Astrocyte (in vitro differentiated cells and primary cell): ENCODE measurements around the gene RAPGEF5. TPM values are rescaled to one million over a fixed set of nuclear protein-coding genes. Genes with fewer than 3 reads are reported as not detected.

Experiments used
- DNase-seq: peaks from one replicate; pipeline ENCODE4 v3.0.0-alpha.2; 2010; ENCODE audit warnings: low read depth
- FAIRE-seq: peaks from 2 replicates; lab custom pipeline; 2011; peaks lifted over from hg19 to GRCh38; lab: Jason Lieb, UNC
- H2AFZ ChIP-seq: 2 replicates; pipeline ENCODE4 v1.6.0; 2012; ENCODE audit warnings: low read depth, low read length, inconsistent platforms
- H3K27ac ChIP-seq: 2 replicates; pipeline ENCODE4 v1.5.1; 2011; ENCODE audit warnings: low read depth, low read length, inconsistent platforms
- H3K27me3 ChIP-seq: 2 replicates; pipeline ENCODE4 v1.6.0; 2011; ENCODE audit warnings: low read length, inconsistent platforms; ENCODE audit not compliant: insufficient read depth
- H3K36me3 ChIP-seq: 2 replicates; pipeline ENCODE4 v1.5.1; 2011; ENCODE audit warnings: low read length, inconsistent platforms; ENCODE audit not compliant: insufficient read depth
- H3K4me1 ChIP-seq: 2 replicates; pipeline ENCODE4 v1.5.1; 2011; ENCODE audit warnings: low read length, inconsistent platforms; ENCODE audit not compliant: insufficient read depth
- H3K4me2 ChIP-seq: 2 replicates; pipeline ENCODE4 v1.6.0; 2012; ENCODE audit warnings: low read length, inconsistent platforms
- H3K4me3 ChIP-seq: 2 replicates; pipeline ENCODE4 v1.5.1; 2011; ENCODE audit warnings: low read depth, mild to moderate bottlenecking, low read length, inconsistent platforms; ENCODE audit not compliant: insufficient read depth
- H3K79me2 ChIP-seq: 2 replicates; pipeline ENCODE4 v1.6.0; 2012; ENCODE audit warnings: mild to moderate bottlenecking, low read length, inconsistent platforms; ENCODE audit not compliant: insufficient read depth
- H3K9ac ChIP-seq: 2 replicates; pipeline ENCODE4 v1.6.0; 2012; ENCODE audit warnings: mild to moderate bottlenecking, low read length, inconsistent platforms
- H3K9me3 ChIP-seq: 2 replicates; pipeline ENCODE4 v1.5.1; 2012; ENCODE audit warnings: low read depth, mild to moderate bottlenecking, low read length, inconsistent platforms; ENCODE audit not compliant: insufficient read depth
- H4K20me1 ChIP-seq: 2 replicates; pipeline ENCODE4 v1.6.0; 2012; ENCODE audit warnings: low read length, inconsistent platforms; ENCODE audit not compliant: insufficient read depth
- H3K27ac Mint-ChIP-seq: one replicate; pipeline ENCODE4 v1.8.0; 2021; ENCODE audit warnings: mild to moderate bottlenecking, mixed read lengths; ENCODE audit not compliant: unreplicated experiment
- H3K27me3 Mint-ChIP-seq: one replicate; pipeline ENCODE4 v1.8.0; 2021; ENCODE audit warnings: low read depth, mixed read lengths; ENCODE audit not compliant: unreplicated experiment
- H3K36me3 Mint-ChIP-seq: one replicate; pipeline ENCODE4 v1.8.0; 2021; ENCODE audit warnings: low read depth, mixed read lengths; ENCODE audit not compliant: unreplicated experiment
- H3K4me1 Mint-ChIP-seq: one replicate; pipeline ENCODE4 v1.8.0; 2021; ENCODE audit warnings: low read depth, mixed read lengths; ENCODE audit not compliant: unreplicated experiment
- H3K4me3 Mint-ChIP-seq: one replicate; pipeline ENCODE4 v1.8.0; 2021; ENCODE audit warnings: mild to moderate bottlenecking, moderate library complexity, mixed read lengths; ENCODE audit not compliant: unreplicated experiment
- H3K9me3 Mint-ChIP-seq: one replicate; pipeline ENCODE4 v1.8.0; 2021; ENCODE audit warnings: mild to moderate bottlenecking, mixed read lengths; ENCODE audit not compliant: unreplicated experiment
- EZH2 ChIP-seq: IDR thresholded peaks from 2 replicates; pipeline ENCODE4 v1.6.1; 2012; ENCODE audit warnings: mild to moderate bottlenecking, low read length, inconsistent platforms; ENCODE audit not compliant: insufficient read depth
- total RNA-seq: library from RNA; stranded (reverse); gene quantifications from 2 replicates; pipeline ENCODE4 v1.2.1, GENCODE V29; 2021
- TF ChIP-seq, protein P1 (sequence below): IDR thresholded peaks from 2 replicates; pipeline ENCODE4 v1.5.1; 2011; ENCODE audit warnings: low read depth, mild to moderate bottlenecking, inconsistent platforms, low read length, moderate library complexity; ENCODE audit not compliant: insufficient read depth

Gene RAPGEF5
- total RNA-seq, 1 donor from 2014 or later, result 1.0 TPM

DNA sequence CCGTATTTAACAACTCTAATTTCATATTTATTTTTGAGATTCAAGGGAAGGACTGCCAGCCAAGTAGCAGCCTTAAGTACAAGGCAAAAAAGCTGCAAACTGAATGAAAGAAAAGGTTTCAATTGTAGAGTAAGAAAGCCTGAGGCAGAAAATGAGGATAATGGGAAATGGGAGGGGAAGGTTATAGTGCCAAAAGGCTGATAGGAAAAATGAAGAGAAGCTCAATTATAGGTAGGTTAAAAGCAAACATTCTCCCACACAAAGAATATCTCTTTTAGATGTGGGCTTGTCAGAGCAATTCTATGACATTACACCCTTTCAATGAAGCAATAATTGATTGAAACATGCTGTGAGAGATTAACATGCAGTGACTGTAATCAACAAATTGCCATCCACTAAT, 175.3 kb downstream of the RAPGEF5 start:
- Histone ChIP-seq H3K4me1 (no peaks in the 10 kb centered on the region), H4K20me1 (no peaks in the 10 kb centered on the region), H3K4me2 (no peak overlapping the region), H3K4me3 (no peak overlapping the region), H3K9ac (no peak overlapping the region), H3K27me3 (peaks cover 3% of the 10 kb centered on the region), H3K79me2 (no peaks in the 10 kb centered on the region), H3K9me3 (no peaks in the 10 kb centered on the region), H3K36me3 (no peaks in the 10 kb centered on the region), H3K27ac (no peak overlapping the region), H2AFZ (no peak overlapping the region)
- Mint-ChIP-seq H3K27me3 (peaks cover 2% of the 10 kb centered on the region), H3K4me1 (no peaks in the 10 kb centered on the region), H3K4me3 (no peak overlapping the region), H3K36me3 (no peaks in the 10 kb centered on the region), H3K27ac (no peak overlapping the region), H3K9me3 (no peaks in the 10 kb centered on the region)
- TF ChIP-seq, protein P1, sequence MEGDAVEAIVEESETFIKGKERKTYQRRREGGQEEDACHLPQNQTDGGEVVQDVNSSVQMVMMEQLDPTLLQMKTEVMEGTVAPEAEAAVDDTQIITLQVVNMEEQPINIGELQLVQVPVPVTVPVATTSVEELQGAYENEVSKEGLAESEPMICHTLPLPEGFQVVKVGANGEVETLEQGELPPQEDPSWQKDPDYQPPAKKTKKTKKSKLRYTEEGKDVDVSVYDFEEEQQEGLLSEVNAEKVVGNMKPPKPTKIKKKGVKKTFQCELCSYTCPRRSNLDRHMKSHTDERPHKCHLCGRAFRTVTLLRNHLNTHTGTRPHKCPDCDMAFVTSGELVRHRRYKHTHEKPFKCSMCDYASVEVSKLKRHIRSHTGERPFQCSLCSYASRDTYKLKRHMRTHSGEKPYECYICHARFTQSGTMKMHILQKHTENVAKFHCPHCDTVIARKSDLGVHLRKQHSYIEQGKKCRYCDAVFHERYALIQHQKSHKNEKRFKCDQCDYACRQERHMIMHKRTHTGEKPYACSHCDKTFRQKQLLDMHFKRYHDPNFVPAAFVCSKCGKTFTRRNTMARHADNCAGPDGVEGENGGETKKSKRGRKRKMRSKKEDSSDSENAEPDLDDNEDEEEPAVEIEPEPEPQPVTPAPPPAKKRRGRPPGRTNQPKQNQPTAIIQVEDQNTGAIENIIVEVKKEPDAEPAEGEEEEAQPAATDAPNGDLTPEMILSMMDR, result no peak
- no peak for TF ChIP-seq EZH2
- FAIRE-seq (no peak), DNase-seq (no peak)

DNA sequence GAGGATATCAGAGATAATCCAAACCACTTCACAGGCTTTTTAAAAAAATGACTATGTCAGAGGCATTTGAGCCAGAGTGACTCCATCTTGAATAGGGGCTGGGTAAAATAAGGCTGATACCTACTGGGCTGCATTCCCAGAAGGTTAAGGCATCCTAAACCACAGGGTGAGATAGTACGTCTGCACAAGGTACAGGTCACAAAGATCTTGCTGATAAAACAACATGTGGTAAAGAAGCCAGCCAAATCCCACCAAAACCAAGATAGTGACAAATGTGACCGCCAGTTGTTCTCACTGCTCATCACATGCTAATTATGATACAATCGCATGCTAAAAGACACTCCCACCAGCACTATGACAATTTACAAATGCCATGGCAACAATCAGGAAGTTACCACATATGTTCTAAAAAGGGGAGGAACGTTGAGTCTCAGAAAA, 177.5 kb downstream of the RAPGEF5 start:
- H3K9me3 ChIP-seq, result no peaks in the 10 kb centered on the region
- FAIRE-seq, result no peak
- no peak overlapping the region for H3K9ac ChIP-seq
- peak; percentile 34 for DNase-seq
- no peaks in the 10 kb centered on the region for H3K4me1 ChIP-seq
- H3K79me2 ChIP-seq, result no peaks in the 10 kb centered on the region
- Mint-ChIP-seq H3K4me1 (no peaks in the 10 kb centered on the region), H3K36me3 (no peaks in the 10 kb centered on the region), H3K27ac (no peak overlapping the region), H3K4me3 (no peak overlapping the region), H3K9me3 (no peaks in the 10 kb centered on the region), H3K27me3 (peaks cover 2% of the 10 kb centered on the region)
- TF ChIP-seq EZH2, result no peak
- no peak overlapping the region for H3K4me2 ChIP-seq
- no peak overlapping the region for H3K27ac ChIP-seq
- no peaks in the 10 kb centered on the region for H3K36me3 ChIP-seq
- no peak overlapping the region for H2AFZ ChIP-seq
- no peaks in the 10 kb centered on the region for H4K20me1 ChIP-seq
- no peak overlapping the region for H3K4me3 ChIP-seq
- no peaks in the 10 kb centered on the region for H3K27me3 ChIP-seq

DNA sequence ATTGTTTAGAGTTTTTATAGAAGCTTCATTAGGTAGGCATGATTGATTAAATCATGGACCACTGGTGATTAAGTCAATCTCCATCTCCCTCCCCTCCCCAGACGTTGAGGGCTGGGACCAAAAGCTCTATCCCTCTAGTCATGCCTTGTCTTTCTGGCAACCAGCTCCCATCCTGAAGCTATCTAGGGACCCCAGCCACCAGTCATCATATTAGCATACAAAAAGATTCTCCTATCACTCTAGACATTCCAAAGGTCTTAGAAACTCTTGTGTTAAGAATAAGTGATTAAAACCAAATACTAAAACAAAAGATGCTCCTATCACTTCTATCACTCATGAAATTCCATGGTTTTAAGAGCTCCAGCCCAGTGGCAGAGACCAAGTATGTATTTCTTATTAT, 178.2 kb downstream of the RAPGEF5 start:
- Histone ChIP-seq H3K27ac (no peak overlapping the region), H3K9me3 (no peaks in the 10 kb centered on the region), H2AFZ (no peak overlapping the region), H3K79me2 (no peaks in the 10 kb centered on the region), H3K9ac (no peak overlapping the region), H3K4me3 (no peak overlapping the region), H4K20me1 (no peaks in the 10 kb centered on the region), H3K27me3 (no peaks in the 10 kb centered on the region), H3K36me3 (no peaks in the 10 kb centered on the region), H3K4me1 (no peaks in the 10 kb centered on the region), H3K4me2 (no peak overlapping the region)
- H3K36me3 Mint-ChIP-seq, result no peaks in the 10 kb centered on the region
- TF ChIP-seq, protein P1, result no peak
- no peak for TF ChIP-seq EZH2
- H3K9me3 Mint-ChIP-seq, result no peaks in the 10 kb centered on the region
- H3K27ac Mint-ChIP-seq, result no peak overlapping the region
- no peaks in the 10 kb centered on the region for H3K4me1 Mint-ChIP-seq
- FAIRE-seq (no peak), DNase-seq (no peak)
- peaks cover 2% of the 10 kb centered on the region for H3K27me3 Mint-ChIP-seq
- no peak overlapping the region for H3K4me3 Mint-ChIP-seq
